Measurements from ENCODE around the gene DNAJC15. TPM values are rescaled to one million over a fixed set of nuclear protein-coding genes. Genes with fewer than 3 reads are reported as not detected.
"Not testable (repeated sequence)": the region's sequence is repeated elsewhere in the genome, so short reads cannot be mapped to it uniquely, and the experiment has no call there.

DNAJC15 gene
- total RNA-seq, 1 donor from 2014 or later = 18.8 TPM

DNA sequence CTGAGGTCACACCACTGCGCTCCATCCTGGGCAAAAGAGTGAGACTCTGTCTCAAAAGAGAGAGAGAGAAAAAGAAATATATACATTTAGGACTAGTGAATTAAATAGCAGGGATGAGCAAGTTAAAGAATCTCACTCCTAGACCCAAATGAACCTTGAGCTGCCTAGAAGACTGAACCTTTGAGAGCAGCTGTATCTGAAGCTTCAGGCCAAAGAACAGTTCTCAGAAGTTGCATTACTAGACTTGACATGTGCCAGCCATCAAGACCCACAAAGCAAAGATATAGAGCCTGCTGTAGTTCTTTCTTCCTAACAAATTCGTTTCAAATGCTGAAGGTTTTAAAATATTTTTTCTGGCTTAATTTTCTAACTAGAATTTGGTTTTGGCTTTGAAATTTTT is 16.6 kb downstream of the DNAJC15 start:
- DNase-seq (ENCODE audit: low spot score) = no peak
- Mint-ChIP-seq H3K9me3 (no peaks in the 10 kb centered on the region), H3K4me1 (ENCODE audit: low read depth) (peaks cover 29% of the 10 kb centered on the region), H3K4me3 (ENCODE audit: low read depth) (no peak overlapping the region), H3K27me3 (ENCODE audit: low read depth) (no peaks in the 10 kb centered on the region), H3K36me3 (ENCODE audit: low read depth) (peaks cover 42% of the 10 kb centered on the region), H3K27ac (no peak overlapping the region)
- intact Hi-C loops (cut with micrococcal nuclease) = loop anchor here (5.0 to 10.0 kb wide), 3 partner anchors 57 to 765 kb away; partner anchors contain the start of gene AKAP11

DNA sequence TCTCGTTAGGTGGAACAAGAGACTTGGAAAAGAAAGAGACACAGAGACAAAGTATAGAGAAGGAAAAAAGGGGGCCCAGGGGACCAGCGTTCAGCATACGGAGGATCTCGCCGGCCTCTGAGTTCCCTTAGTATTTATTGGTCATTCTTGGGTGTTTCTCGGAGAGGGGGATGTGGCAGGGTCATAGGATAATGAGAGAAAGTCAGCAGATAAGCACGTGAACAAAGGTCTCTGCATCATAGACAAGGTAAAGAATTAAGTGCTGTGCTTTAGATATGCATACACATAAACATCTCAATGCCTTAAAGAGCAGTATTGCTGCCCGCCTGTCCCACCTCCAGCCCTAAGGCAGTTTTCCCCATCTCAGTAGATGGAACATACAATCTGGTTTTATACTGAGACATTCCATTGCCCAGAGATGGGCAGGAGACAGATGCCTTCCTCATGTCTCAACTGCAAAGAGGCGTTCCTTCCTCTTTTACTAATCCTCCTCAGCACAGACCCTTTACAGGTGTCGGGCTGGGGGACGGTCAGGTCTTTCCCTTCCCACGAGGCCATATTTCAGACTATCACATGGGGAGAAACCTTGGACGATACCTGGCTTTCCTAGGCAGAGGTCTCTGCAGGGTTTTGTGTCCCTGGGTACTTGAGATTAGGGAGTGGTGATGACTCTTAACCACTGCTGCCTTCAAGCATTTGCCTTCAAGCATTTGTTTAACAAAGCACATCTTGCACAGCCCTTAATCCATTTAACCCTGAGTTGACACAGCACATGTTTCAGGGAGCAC is 17.4 kb downstream of the DNAJC15 start:
- not testable (repeated sequence) for H3K9me3 Mint-ChIP-seq; H3K27me3 Mint-ChIP-seq (ENCODE audit: low read depth); DNase-seq (ENCODE audit: low spot score); H3K4me3 Mint-ChIP-seq (ENCODE audit: low read depth)
- Mint-ChIP-seq H3K27ac (peak overlapping the region; percentile 15), H3K4me1 (ENCODE audit: low read depth) (peaks cover 37% of the 10 kb centered on the region), H3K36me3 (ENCODE audit: low read depth) (peaks cover 47% of the 10 kb centered on the region)
- intact Hi-C loops (cut with micrococcal nuclease) = loop anchor here (5.0 to 10.0 kb wide), 3 partner anchors 57 to 766 kb away; partner anchors contain the start of gene AKAP11

DNA sequence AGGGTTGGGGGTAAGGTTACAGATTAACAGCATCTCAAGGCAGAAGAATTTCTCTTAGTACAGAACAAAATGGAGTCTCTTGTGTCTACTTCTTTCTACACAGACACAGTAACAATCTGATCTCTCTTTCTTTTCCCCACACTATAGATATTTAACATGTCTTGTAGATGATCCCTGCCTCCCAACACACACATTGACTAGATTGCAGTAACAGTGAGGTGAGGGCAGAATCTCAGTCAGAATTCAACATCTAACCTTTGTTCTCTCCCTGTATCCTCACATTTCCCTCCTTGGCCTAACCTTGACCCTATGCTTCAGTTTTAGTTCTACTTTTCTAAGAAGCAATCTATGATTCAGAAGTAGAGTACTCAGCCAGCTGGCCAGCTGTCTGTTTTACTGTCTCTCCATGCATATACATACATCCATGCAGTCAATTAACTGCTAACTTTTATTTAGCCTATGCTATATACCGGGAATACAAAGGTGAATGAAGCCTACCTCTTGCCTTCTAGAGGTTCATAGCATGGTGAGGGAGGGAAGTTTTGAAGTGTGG is 18.1 kb downstream of the DNAJC15 start:
- H3K9me3 Mint-ChIP-seq = no peaks in the 10 kb centered on the region
- peaks cover 40% of the 10 kb centered on the region for H3K4me1 Mint-ChIP-seq (ENCODE audit: low read depth)

DNA sequence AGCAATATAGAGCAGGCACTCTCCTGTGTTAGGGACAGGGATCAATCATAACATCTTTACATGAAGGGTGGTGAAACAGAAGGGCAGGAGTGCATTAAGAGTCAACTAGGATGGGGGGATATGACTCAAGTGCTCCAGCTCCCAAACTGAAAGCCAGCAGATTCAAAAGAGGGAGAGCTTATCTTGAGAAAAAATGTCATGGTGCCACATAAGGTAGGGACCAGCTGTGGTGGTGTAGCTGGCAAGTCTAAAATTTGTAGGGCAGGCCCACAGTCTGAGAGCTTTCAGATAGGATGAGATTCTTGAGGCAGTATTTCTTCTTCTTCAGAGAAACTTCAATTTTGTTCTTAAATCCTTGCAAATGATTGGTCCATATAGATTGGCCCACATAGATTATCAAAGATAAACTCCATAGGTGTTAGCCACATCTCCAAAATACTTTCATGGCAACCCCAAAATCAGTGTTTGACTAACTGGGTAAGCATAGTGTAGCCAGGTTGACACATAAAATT is 19.1 kb downstream of the DNAJC15 start:
- no peak for DNase-seq (ENCODE audit: low spot score)
- Mint-ChIP-seq H3K9me3 (no peaks in the 10 kb centered on the region), H3K27ac (peak overlapping the region; percentile 75), H3K4me3 (ENCODE audit: low read depth) (no peak overlapping the region), H3K27me3 (ENCODE audit: low read depth) (no peaks in the 10 kb centered on the region), H3K4me1 (ENCODE audit: low read depth) (peaks cover 48% of the 10 kb centered on the region), H3K36me3 (ENCODE audit: low read depth) (peaks cover 57% of the 10 kb centered on the region)
- intact Hi-C loops (cut with micrococcal nuclease) = loop anchor here (1.0 to 10.0 kb wide), 4 partner anchors 15 to 768 kb away; partner anchors contain the start of gene AKAP11

More for the DNA sequence above, 18.1 kb downstream of the DNAJC15 start:
- H3K27ac Mint-ChIP-seq = no peak overlapping the region
- no peak for DNase-seq (ENCODE audit: low spot score)
- peaks cover 51% of the 10 kb centered on the region for H3K36me3 Mint-ChIP-seq (ENCODE audit: low read depth)
- intact Hi-C loops (cut with micrococcal nuclease) = loop anchor here (5.0 to 10.0 kb wide), 3 partner anchors 56 to 767 kb away; partner anchors contain the start of gene AKAP11
- no peaks in the 10 kb centered on the region for H3K27me3 Mint-ChIP-seq (ENCODE audit: low read depth)
- no peak overlapping the region for H3K4me3 Mint-ChIP-seq (ENCODE audit: low read depth)

DNA sequence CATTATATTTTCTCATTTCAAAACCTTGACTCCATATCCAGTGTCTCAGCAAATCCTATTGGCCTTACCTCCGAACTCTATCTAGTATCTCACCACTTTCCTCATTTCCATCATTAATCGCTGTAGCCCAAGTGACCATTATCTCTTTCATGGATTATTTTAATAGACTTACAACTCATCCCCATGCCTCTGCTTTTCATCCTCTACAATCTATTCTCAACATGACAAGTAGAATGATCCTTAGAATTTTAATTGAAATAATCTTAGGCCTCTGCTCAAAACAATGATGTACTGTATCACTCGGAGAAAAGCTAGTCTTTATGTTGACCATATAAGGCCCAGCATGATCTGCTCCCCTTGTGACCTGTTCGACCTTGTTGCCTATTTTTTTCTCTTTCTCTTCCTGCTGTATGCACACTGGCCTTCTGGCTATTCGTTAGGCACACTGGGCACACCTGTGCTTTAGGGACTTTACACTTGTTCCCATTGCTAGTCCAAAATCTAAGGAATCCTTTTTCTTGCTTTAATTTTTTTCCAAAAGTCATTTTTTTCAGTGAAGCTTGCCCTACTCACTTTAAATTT is 21.4 kb downstream of the DNAJC15 start:
- no peaks in the 10 kb centered on the region for H3K27me3 Mint-ChIP-seq (ENCODE audit: low read depth)
- no peaks in the 10 kb centered on the region for H3K9me3 Mint-ChIP-seq
- H3K36me3 Mint-ChIP-seq (ENCODE audit: low read depth) = peaks cover 63% of the 10 kb centered on the region
- peak overlapping the region; percentile 64 for H3K27ac Mint-ChIP-seq
- no peak overlapping the region for H3K4me3 Mint-ChIP-seq (ENCODE audit: low read depth)
- peaks cover 60% of the 10 kb centered on the region for H3K4me1 Mint-ChIP-seq (ENCODE audit: low read depth)
- DNase-seq (ENCODE audit: low spot score) = no peak
- intact Hi-C loops (cut with micrococcal nuclease) = loop anchor here (1.0 to 10.0 kb wide), 6 partner anchors 10 to 770 kb away; partner anchors contain the start of genes AKAP11, DNAJC15 and EPSTI1

DNA sequence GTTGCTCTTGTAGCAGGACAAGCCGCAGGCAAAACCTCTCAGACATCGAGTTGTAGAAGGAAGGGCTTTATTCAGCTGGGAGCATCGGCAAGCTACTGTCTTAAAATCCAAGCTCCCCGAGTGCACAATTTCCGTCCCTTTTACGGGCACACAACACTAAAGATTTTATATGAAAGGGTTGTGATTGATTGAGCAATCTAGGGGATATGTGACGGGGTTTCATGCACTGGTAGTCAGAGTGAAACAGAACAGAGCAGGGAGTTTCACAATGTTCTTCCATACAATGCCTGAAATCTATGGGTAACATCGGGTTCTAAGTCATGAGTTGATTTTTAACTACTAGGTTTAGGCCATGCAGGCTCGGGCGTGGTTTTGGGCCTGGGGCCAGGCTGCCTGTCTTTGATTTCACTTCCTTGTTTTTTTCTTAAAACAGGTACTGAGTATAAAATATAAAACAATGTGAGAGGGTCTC is 22.0 kb downstream of the DNAJC15 start:
- H3K9me3 Mint-ChIP-seq; DNase-seq (ENCODE audit: low spot score); H3K27me3 Mint-ChIP-seq (ENCODE audit: low read depth): not testable (repeated sequence)
- H3K36me3 Mint-ChIP-seq (ENCODE audit: low read depth) = peaks cover 59% of the 10 kb centered on the region
- H3K4me3 Mint-ChIP-seq (ENCODE audit: low read depth) = peak overlapping the region; percentile 7
- peak overlapping the region; percentile 64 for H3K27ac Mint-ChIP-seq
- intact Hi-C loops (cut with micrococcal nuclease) = loop anchor here (1.0 to 10.0 kb wide), 4 partner anchors 10 to 771 kb away; partner anchors contain the start of genes AKAP11, DNAJC15 and EPSTI1
- peaks cover 60% of the 10 kb centered on the region for H3K4me1 Mint-ChIP-seq (ENCODE audit: low read depth)

DNA sequence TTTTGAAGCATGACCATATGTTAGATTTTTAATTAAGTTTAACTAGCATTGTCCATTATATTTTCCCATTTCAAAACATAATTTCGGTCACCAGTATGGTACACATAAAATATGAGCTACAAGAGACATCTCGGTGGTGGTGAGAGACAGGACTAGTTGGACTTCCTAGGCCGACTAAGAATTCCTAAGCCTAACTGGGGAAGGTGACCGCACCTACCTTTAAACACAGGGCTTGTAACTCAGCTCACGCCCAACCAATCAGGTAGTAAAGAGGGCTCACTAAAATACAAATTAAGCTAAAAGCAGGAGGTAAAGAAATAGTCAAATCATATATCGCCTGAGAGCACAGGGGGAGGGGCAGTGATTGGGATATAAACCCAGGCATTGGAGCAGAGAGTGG is 22.9 kb downstream of the DNAJC15 start:
- no peak for DNase-seq (ENCODE audit: low spot score)
- H3K4me3 Mint-ChIP-seq (ENCODE audit: low read depth) = no peak overlapping the region
- no peaks in the 10 kb centered on the region for H3K27me3 Mint-ChIP-seq (ENCODE audit: low read depth)
- intact Hi-C loops (cut with micrococcal nuclease) = loop anchor here (10.0 kb wide), 1 partner anchor 771 kb away; the partner anchor contains the start of gene AKAP11
- H3K9me3 Mint-ChIP-seq = no peaks in the 10 kb centered on the region
- H3K4me1 Mint-ChIP-seq (ENCODE audit: low read depth) = peaks cover 57% of the 10 kb centered on the region
- peaks cover 53% of the 10 kb centered on the region for H3K36me3 Mint-ChIP-seq (ENCODE audit: low read depth)
- no peak overlapping the region for H3K27ac Mint-ChIP-seq

DNA sequence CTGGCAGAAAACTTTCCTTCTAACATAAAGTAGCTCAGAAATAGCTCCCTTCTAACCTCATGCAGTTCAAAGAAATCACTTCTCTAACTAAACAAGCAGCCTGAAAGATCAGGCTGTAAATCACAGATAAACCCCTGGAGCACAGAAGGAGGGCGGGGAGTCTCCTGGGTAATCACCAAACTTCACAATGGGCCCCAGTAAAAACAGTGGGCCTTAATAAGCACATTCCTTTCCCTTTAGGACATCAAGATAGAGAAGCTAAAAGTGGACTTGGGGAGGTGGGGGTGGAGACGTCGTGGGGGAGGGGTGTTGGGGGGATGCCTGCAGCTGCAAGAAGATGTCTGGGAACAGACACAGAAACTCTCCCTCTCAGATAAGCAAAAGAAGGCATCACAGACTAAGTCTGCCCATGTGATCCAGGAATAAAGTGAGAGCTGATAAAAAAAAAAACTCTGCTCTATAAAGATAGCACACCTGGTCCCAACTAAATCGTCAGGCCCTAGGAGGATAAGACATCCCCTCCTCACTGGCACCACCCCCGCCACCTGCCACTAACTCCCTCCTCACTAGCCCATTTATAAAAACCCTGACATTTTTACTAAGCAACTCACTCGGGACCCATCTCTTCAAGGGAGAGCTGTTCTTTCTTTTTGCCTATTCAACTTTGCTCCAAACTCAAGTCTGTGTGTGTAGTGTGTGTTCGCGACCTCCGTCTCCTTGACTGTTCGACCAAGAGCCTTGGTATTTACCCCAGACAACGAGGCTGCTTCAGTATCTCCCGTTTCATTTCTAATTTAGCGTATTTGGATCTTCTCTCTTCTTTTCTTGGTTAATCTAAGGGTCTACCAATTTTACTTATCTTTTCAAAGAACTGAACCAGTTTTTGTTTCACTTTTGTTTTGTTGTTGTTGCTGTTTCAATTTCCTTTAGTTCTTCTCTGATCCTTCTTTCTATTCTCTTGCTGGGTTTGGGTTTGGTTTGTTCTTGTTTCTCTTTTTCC is 31.7 kb downstream of the DNAJC15 start:
- Mint-ChIP-seq H3K4me1 (ENCODE audit: low read depth) (peaks cover 35% of the 10 kb centered on the region), H3K36me3 (ENCODE audit: low read depth) (peaks cover 7% of the 10 kb centered on the region), H3K27me3 (ENCODE audit: low read depth) (no peaks in the 10 kb centered on the region), H3K4me3 (ENCODE audit: low read depth) (no peak overlapping the region), H3K27ac (no peak overlapping the region), H3K9me3 (no peaks in the 10 kb centered on the region)
- no peak for DNase-seq (ENCODE audit: low spot score)
- intact Hi-C loops (cut with micrococcal nuclease) = loop anchor here (1.0 to 10.0 kb wide), 3 partner anchors 10 to 660 kb away; no protein-coding TSS in a partner anchor

DNA sequence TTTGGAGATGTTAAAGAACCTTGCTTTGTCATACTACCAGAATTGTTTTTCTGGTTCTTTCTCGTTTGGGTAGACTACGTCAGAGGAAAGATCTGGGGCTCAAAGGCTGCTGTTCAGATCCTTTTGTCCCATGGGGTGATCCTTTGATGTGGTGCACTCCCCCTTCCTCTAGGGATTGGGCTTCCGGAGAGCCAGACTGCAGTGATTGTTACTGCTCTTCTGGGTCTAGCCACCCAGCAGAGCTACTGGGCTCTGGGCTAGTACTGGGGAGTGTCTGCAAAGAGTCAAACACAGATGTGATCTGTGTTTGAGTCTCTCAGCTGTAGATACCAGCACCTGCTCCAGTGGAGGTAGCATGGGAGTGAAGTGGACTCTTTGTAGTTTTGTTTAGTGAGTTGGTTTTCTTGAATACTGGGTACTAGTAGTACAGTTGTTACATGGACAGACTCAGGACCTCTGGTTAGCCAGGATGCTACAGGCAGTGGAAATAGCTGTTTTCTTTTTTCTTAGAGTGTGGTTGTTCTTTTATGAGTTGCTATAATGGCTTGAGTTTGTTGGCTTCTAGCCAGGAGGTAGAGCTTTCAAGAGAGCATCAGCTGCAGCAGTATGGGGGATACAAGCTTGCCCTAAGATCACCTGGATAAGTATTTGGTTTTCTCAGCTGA is 34.4 kb downstream of the DNAJC15 start:
- H3K27ac Mint-ChIP-seq = peak overlapping the region; percentile 46
- no peak for DNase-seq (ENCODE audit: low spot score)

DNA sequence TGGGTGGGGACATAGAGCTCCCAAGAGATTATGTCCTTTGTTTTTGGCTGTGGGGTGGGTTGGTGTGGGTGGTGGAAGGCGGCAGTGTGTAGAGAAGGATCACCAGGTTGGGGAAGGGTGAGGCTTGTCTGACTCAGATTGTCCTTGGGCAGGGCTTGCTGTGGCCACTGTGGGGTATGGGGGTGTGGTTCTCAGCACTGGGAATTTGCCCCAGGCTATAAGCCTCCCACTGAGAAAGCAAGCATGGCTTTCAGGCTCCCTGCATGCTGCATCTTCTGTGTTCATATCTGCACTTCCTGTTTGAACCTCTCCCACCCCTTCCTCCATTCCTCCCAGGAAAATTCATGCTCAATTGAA is 34.9 kb downstream of the DNAJC15 start:
- Mint-ChIP-seq H3K27me3 (ENCODE audit: low read depth) (no peaks in the 10 kb centered on the region), H3K36me3 (ENCODE audit: low read depth) (peaks cover 21% of the 10 kb centered on the region), H3K4me1 (ENCODE audit: low read depth) (peaks cover 51% of the 10 kb centered on the region), H3K4me3 (ENCODE audit: low read depth) (no peak overlapping the region), H3K9me3 (no peaks in the 10 kb centered on the region), H3K27ac (peak overlapping the region; percentile 46)
- DNase-seq (ENCODE audit: low spot score) = no peak
- intact Hi-C loops (cut with micrococcal nuclease) = loop anchor here (2.0 to 10.0 kb wide), 3 partner anchors 65 to 663 kb away; partner anchors contain the start of gene EPSTI1

More for the DNA sequence above, 34.4 kb downstream of the DNAJC15 start:
- Mint-ChIP-seq H3K36me3 (ENCODE audit: low read depth) (peaks cover 21% of the 10 kb centered on the region), H3K4me1 (ENCODE audit: low read depth) (peaks cover 51% of the 10 kb centered on the region), H3K27me3 (ENCODE audit: low read depth) (no peaks in the 10 kb centered on the region), H3K4me3 (ENCODE audit: low read depth) (peak overlapping the region; percentile 1), H3K9me3 (no peaks in the 10 kb centered on the region)
- intact Hi-C loops (cut with micrococcal nuclease) = loop anchor here (1.0 to 10.0 kb wide), 4 partner anchors 15 to 663 kb away; partner anchors contain the start of gene EPSTI1

DNA sequence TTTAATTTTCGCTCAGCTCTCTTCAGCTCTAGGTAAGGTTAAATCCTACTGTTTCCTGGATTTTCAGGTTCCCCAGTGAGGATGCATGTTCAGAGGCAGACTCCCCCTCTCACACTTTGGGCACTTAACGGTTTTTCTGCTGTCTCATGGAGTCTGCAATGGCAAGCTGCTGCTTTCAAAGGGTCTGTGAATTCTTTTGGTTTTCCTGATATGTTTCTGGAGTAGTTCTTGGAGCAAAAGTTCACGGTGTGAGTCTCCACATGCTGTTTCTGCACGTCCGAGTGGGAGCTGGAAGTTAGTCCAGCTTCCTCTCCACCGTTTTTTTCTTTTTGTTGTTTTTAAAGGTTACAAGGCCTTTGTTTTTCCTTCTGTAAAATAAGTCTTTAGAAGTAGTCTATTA is 35.4 kb downstream of the DNAJC15 start:
- peak overlapping the region; percentile 46 for H3K27ac Mint-ChIP-seq

More for the DNA sequence above, 35.4 kb downstream of the DNAJC15 start:
- intact Hi-C loops (cut with micrococcal nuclease) = loop anchor here (2.0 to 10.0 kb wide), 3 partner anchors 66 to 664 kb away; partner anchors contain the start of gene EPSTI1
- Mint-ChIP-seq H3K4me1 (ENCODE audit: low read depth) (peaks cover 51% of the 10 kb centered on the region), H3K4me3 (ENCODE audit: low read depth) (no peak overlapping the region), H3K9me3 (no peaks in the 10 kb centered on the region), H3K27me3 (ENCODE audit: low read depth) (no peaks in the 10 kb centered on the region), H3K36me3 (ENCODE audit: low read depth) (peaks cover 21% of the 10 kb centered on the region)
- no peak for DNase-seq (ENCODE audit: low spot score)

All from activated T-helper 2 cell treated with anti-CD3 and anti-CD28 coated beads, Interferon-gamma antibody, Interleukin-2, Interleukin-4, amounts not matched to agents 10 μg/mL and 5 μg/mL and 100 μg/mL, durations not matched to agents 14 hours and 24 hours and 36 hours (primary cell).